ENCODE measurements around the gene LGALS12. TPM values are rescaled to one million over a fixed set of nuclear protein-coding genes. Genes with fewer than 3 reads are reported as not detected.

Gene LGALS12
- total and polyA plus RNA-seq, 2 donors (not counting 1 experiment from before 2014, with no cell fraction given), result 0.19 TPM; not detected in 1

- Histone ChIP-seq H2AFZ (ENCODE audit: insufficient read depth, low read depth, low read length, poor library complexity, severe bottlenecking) (no peak overlapping the region), H4K20me1 (ENCODE audit: control insufficient read depth, insufficient read depth, low read length, poor library complexity, severe bottlenecking) (no peaks in the 10 kb centered on the region), H3K27me3 (replicated peaks in 1 of 4; ENCODE audit: control extremely low read depth in 1 of 4, control insufficient read depth in 3 of 4, insufficient read depth in 4 of 4, low read length in 3 of 4) (peaks cover 0 to 22% (median 1%) of the 10 kb centered on the region in 4 experiments), H3K79me2 (ENCODE audit: control insufficient read depth, insufficient read depth, low read length) (no peaks in the 10 kb centered on the region), H3K4me3 (ENCODE audit: control extremely low read depth in 1 of 5, extremely low read depth in 1 of 5, insufficient read depth in 1 of 5, low read depth in 2 of 5, low read length in 4 of 5) (no peak overlapping the region), H3K9ac (ENCODE audit: low read length) (no peak overlapping the region), H3K4me1 (ENCODE audit: control insufficient read depth in 2 of 2, insufficient read depth in 2 of 2, low read length in 2 of 2) (peaks cover 0 to 2% of the 10 kb centered on the region in 2 donors), H3K4me2 (replicated peaks; ENCODE audit: low read depth, low read length, poor library complexity, severe bottlenecking) (no peak overlapping the region), H3K36me3 (replicated peaks in 1 of 2; ENCODE audit: control extremely low read depth in 1 of 2, control insufficient read depth in 1 of 2, extremely low read depth in 1 of 2, insufficient read depth in 2 of 2, low read length in 1 of 2) (no peaks in the 10 kb centered on the region), H3K9me3 (ENCODE audit: control extremely low read depth in 1 of 3, control insufficient read depth in 2 of 3, insufficient read depth in 1 of 3, low read length in 2 of 3) (no peaks in the 10 kb centered on the region), H3K27ac (ENCODE audit: low read length in 2 of 2) (no peak overlapping the region)
- DNase-seq, result no peak
- intact Hi-C loops (cut with micrococcal nuclease), result no loop called here
- CTCF ChIA-PET, result interaction anchor here (0.8 to 1.4 kb wide), 2 partner anchors 8 to 32 kb away, joined by 3 read pairs; no protein-coding TSS in a partner anchor
- Mint-ChIP-seq H3K27me3 (peaks cover 17% of the 10 kb centered on the region), H3K4me1 (no peaks in the 10 kb centered on the region), H3K9me3 (ENCODE audit: insufficient read depth) (no peaks in the 10 kb centered on the region), H3K4me3 (no peak overlapping the region), H3K27ac (no peak overlapping the region)
- TF ChIP-seq, protein P1, sequence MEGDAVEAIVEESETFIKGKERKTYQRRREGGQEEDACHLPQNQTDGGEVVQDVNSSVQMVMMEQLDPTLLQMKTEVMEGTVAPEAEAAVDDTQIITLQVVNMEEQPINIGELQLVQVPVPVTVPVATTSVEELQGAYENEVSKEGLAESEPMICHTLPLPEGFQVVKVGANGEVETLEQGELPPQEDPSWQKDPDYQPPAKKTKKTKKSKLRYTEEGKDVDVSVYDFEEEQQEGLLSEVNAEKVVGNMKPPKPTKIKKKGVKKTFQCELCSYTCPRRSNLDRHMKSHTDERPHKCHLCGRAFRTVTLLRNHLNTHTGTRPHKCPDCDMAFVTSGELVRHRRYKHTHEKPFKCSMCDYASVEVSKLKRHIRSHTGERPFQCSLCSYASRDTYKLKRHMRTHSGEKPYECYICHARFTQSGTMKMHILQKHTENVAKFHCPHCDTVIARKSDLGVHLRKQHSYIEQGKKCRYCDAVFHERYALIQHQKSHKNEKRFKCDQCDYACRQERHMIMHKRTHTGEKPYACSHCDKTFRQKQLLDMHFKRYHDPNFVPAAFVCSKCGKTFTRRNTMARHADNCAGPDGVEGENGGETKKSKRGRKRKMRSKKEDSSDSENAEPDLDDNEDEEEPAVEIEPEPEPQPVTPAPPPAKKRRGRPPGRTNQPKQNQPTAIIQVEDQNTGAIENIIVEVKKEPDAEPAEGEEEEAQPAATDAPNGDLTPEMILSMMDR (IDR thresholded peaks at IDR 0.05), result no peak
- TF ChIP-seq EZH2 (IDR thresholded peaks at IDR 0.05; ENCODE audit: borderline replicate concordance, insufficient read depth, low read depth, low read length, poor library complexity, severe bottlenecking), result no peak
- 83% methylated on average over 11 of the region's 11 CpGs for WGBS (ENCODE audit: insufficient coverage)
- POLR2A ChIA-PET, result no interaction called here
- no peak for ATAC-seq (ENCODE audit: low read depth)
Observed at GRCh38 chr11:63511048-63511748, 5.3 kb downstream of the LGALS12 start.

DNA sequence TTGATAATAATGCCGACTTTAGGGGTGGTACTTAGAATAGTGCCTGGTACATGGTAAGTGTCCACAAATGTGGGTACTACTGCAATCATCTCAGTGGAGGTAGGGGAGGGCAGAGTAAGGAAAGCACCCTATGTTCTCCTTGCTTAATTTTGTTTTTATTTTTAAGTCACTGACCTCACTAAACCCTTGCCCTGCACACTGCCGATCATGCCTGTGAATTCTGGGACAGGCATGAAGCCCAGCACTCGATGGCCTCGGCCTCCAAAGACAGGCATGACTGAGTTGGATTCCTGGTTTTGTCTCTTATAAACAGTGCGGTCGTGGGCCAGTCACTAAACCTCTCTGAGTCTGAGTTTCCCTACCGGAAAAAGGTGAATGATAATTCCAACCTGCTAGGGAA, 6.9 kb downstream of the LGALS12 start:
- 92% methylated on average over 6 of the region's 7 CpGs for WGBS (ENCODE audit: insufficient coverage)
- no peak overlapping the region for H3K4me3 ChIP-seq (ENCODE audit: control extremely low read depth in 1 of 5, extremely low read depth in 1 of 5, insufficient read depth in 1 of 5, low read depth in 2 of 5, low read length in 4 of 5)
- H3K4me2 ChIP-seq (replicated peaks; ENCODE audit: low read depth, low read length, poor library complexity, severe bottlenecking), result no peak overlapping the region
- no peaks in the 10 kb centered on the region for H3K9me3 ChIP-seq (ENCODE audit: control extremely low read depth in 1 of 3, control insufficient read depth in 2 of 3, insufficient read depth in 1 of 3, low read length in 2 of 3)
- H2AFZ ChIP-seq (ENCODE audit: insufficient read depth, low read depth, low read length, poor library complexity, severe bottlenecking), result no peak overlapping the region
- H3K27ac Mint-ChIP-seq, result no peak overlapping the region
- no peaks in the 10 kb centered on the region for H3K4me1 Mint-ChIP-seq
- H4K20me1 ChIP-seq (ENCODE audit: control insufficient read depth, insufficient read depth, low read length, poor library complexity, severe bottlenecking), result no peaks in the 10 kb centered on the region
- no peaks in the 10 kb centered on the region for H3K36me3 ChIP-seq (replicated peaks in 1 of 2; ENCODE audit: control extremely low read depth in 1 of 2, control insufficient read depth in 1 of 2, extremely low read depth in 1 of 2, insufficient read depth in 2 of 2, low read length in 1 of 2)
- peaks cover 11% of the 10 kb centered on the region for H3K27me3 Mint-ChIP-seq
- TF ChIP-seq EZH2 (IDR thresholded peaks at IDR 0.05; ENCODE audit: borderline replicate concordance, insufficient read depth, low read depth, low read length, poor library complexity, severe bottlenecking), result no peak
- TF ChIP-seq, protein P1 (IDR thresholded peaks at IDR 0.05), result no peak
- no peak for ATAC-seq (ENCODE audit: low read depth)
- intact Hi-C loops (cut with micrococcal nuclease), result no loop called here
- H3K9me3 Mint-ChIP-seq (ENCODE audit: insufficient read depth), result no peaks in the 10 kb centered on the region
- no peak overlapping the region for H3K27ac ChIP-seq (ENCODE audit: low read length in 2 of 2)
- DNase-seq, result no peak
- no peaks in the 10 kb centered on the region for H3K79me2 ChIP-seq (ENCODE audit: control insufficient read depth, insufficient read depth, low read length)
- no peak overlapping the region for H3K9ac ChIP-seq (ENCODE audit: low read length)
- ChIA-PET POLR2A (no interaction called here), CTCF (interaction anchor here (1.0 kb wide), 1 partner anchor 321 kb away, joined by 3 read pairs; no protein-coding TSS in a partner anchor)
- H3K27me3 ChIP-seq (replicated peaks in 1 of 4; ENCODE audit: control extremely low read depth in 1 of 4, control insufficient read depth in 3 of 4, insufficient read depth in 4 of 4, low read length in 3 of 4), result peaks cover 0 to 10% (median 0%) of the 10 kb centered on the region in 4 experiments
- no peaks in the 10 kb centered on the region for H3K4me1 ChIP-seq (ENCODE audit: control insufficient read depth in 2 of 2, insufficient read depth in 2 of 2, low read length in 2 of 2)
- no peak overlapping the region for H3K4me3 Mint-ChIP-seq
